ENCODE data around the gene RHBDL1.

The RHBDL1 gene

DNA sequence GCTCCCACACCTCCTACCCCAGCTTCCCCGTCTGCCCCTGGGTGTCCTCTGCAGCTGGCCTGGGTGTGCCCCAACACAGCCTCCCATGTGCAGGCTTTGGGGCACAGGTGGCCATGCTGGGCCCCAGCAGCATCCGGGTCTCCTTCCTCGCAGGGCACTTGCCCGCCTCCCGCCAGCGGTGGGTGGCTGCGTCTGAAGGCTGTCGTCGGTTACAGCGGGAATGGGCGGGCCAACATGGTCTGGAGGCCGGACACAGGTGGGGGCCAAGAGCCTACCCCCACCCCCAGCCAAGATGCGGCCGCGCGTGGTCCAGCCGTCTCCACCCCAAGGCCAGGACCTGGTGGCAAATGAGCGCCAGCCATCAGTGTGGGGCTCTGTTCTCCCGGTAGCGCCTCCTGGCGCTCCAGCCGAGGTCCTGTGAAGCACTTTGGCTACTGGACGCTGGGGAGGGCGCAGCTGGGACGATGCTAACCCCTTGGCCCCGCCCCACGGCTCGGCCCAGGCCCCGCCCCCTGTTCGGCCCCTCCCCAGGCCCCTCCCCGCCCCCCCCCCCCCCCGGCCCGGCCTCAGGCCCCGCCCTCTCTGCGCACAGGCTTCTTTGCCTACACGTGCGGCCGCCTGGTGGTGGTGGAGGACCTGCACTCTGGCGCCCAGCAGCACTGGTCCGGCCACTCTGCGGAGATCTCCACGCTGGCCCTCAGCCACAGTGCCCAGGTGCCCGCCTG is 14.8 kb upstream of the RHBDL1 start:
- Histone ChIP-seq H3K27me3 (ENCODE audit: insufficient read depth, low read length) (no peaks in the 10 kb centered on the region), H3K27ac (ENCODE audit: low read depth, low read length) (0 out of 2 replicates have a peak overlapping the region, but pooled peaks have one; percentile 25), H3K9me3 (ENCODE audit: insufficient read depth, low read depth, low read length) (no peaks in the 10 kb centered on the region), H3K4me3 (ENCODE audit: low read length) (no peak overlapping the region), H3K36me3 (ENCODE audit: insufficient read depth, low read length) (peaks cover 6% of the 10 kb centered on the region), H3K9ac (ENCODE audit: low read depth, low read length) (peak overlapping the region; percentile 38; the same call in 1 of the 2 replicates), H3K4me1 (ENCODE audit: insufficient read depth, low read length) (0 out of 2 replicates have a peak, but pooled peaks cover 3% of the 10 kb centered on the region)
- 28% methylated on average over 32 of the region's 43 CpGs for WGBS

DNA sequence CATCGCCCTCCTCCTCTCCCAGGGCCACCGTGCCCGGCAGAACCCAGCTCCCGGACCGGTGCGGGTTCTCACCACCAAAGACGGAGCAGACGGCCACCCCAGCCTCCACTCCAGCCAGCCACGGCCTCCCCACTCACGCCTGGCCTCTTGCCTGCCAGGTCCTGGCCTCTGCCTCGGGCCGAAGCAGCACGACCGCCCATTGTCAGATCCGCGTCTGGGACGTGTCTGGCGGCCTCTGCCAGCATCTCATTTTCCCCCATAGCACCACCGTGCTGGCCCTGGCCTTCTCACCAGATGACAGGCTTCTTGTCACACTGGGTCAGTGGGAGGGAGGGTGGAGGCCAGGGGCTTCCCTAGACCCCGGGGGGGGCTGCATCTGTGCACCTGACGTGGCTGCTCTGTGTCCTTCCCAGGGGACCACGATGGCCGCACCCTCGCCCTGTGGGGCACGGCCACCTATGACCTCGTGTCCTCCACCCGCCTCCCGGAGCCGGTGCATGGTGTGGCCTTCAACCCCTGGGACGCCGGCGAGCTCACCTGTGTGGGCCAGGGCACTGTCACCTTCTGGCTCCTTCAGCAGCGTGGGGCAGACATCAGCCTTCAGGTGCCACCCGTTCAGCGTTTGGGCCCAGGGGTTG is 14.2 kb upstream of the RHBDL1 start:
- H3K4me1 ChIP-seq (ENCODE audit: insufficient read depth, low read length), result 0 out of 2 replicates have a peak, but pooled peaks cover 3% of the 10 kb centered on the region
- no peaks in the 10 kb centered on the region for H3K9me3 ChIP-seq (ENCODE audit: insufficient read depth, low read depth, low read length)
- H3K27ac ChIP-seq (ENCODE audit: low read depth, low read length), result no peak overlapping the region
- H3K9ac ChIP-seq (ENCODE audit: low read depth, low read length), result peak overlapping the region; percentile 38; the same call in 1 of the 2 replicates
- 81% methylated on average over 35 of the region's 35 CpGs for WGBS
- no peak overlapping the region for H3K4me3 ChIP-seq (ENCODE audit: low read length)
- no peaks in the 10 kb centered on the region for H3K27me3 ChIP-seq (ENCODE audit: insufficient read depth, low read length)
- peaks cover 3% of the 10 kb centered on the region for H3K36me3 ChIP-seq (ENCODE audit: insufficient read depth, low read length)

- 0 out of 2 replicates have a peak, but pooled peaks cover 3% of the 10 kb centered on the region for H3K4me1 ChIP-seq (ENCODE audit: insufficient read depth, low read length)
- H3K27me3 ChIP-seq (ENCODE audit: insufficient read depth, low read length), result no peaks in the 10 kb centered on the region
- H3K9ac ChIP-seq (ENCODE audit: low read depth, low read length), result no peak overlapping the region
- peaks cover 3% of the 10 kb centered on the region for H3K36me3 ChIP-seq (ENCODE audit: insufficient read depth, low read length)
- no peak overlapping the region for H3K27ac ChIP-seq (ENCODE audit: low read depth, low read length)
- no peak overlapping the region for H3K4me3 ChIP-seq (ENCODE audit: low read length)
- 94% methylated on average over 19 of the region's 19 CpGs for WGBS
- no peaks in the 10 kb centered on the region for H3K9me3 ChIP-seq (ENCODE audit: insufficient read depth, low read depth, low read length)
These were observed 13.4 kb upstream of the RHBDL1 start for GRCh38 chr16:662095-662494.

- H3K4me1 ChIP-seq (ENCODE audit: insufficient read depth, low read length), result 0 out of 2 replicates have a peak, but pooled peaks cover 3% of the 10 kb centered on the region
- no peaks in the 10 kb centered on the region for H3K9me3 ChIP-seq (ENCODE audit: insufficient read depth, low read depth, low read length)
- no peak overlapping the region for H3K4me3 ChIP-seq (ENCODE audit: low read length)
- H3K27ac ChIP-seq (ENCODE audit: low read depth, low read length), result no peak overlapping the region
- peaks cover 3% of the 10 kb centered on the region for H3K36me3 ChIP-seq (ENCODE audit: insufficient read depth, low read length)
- 94% methylated on average over 21 of the region's 21 CpGs for WGBS
- no peaks in the 10 kb centered on the region for H3K27me3 ChIP-seq (ENCODE audit: insufficient read depth, low read length)
- H3K9ac ChIP-seq (ENCODE audit: low read depth, low read length), result no peak overlapping the region
These were observed 12.9 kb upstream of the RHBDL1 start for GRCh38 chr16:662597-662996.

DNA sequence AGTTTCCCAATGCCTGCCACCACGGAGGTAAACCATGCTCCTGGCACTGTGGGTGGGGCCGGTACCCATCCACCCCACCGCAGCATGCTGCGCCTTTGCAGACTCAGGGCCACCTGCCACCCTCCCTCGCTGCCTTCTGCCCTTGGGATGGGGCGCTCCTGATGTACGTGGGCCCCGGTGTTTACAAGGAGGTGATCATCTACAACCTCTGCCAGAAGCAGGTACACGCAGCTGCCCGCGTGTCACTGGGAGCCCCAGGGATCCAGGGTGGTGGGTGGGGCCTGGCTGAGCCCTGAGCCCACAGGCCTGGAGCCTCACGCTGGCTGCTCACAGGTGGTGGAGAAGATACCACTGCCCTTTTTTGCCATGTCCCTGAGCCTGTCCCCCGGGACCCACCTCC is 8.9 kb upstream of the RHBDL1 start:
- H3K27ac ChIP-seq (ENCODE audit: low read depth, low read length), result no peak overlapping the region
- 92% methylated on average over 13 of the region's 13 CpGs for WGBS
- H3K9ac ChIP-seq (ENCODE audit: low read depth, low read length), result no peak overlapping the region
- no peaks in the 10 kb centered on the region for H3K9me3 ChIP-seq (ENCODE audit: insufficient read depth, low read depth, low read length)
- H3K4me1 ChIP-seq (ENCODE audit: insufficient read depth, low read length), result no peaks in the 10 kb centered on the region
- no peak overlapping the region for H3K4me3 ChIP-seq (ENCODE audit: low read length)
- no peaks in the 10 kb centered on the region for H3K27me3 ChIP-seq (ENCODE audit: insufficient read depth, low read length)
- peaks cover 24% of the 10 kb centered on the region for H3K36me3 ChIP-seq (ENCODE audit: insufficient read depth, low read length)

- Histone ChIP-seq H3K4me3 (ENCODE audit: low read length) (no peak overlapping the region; the same call in 1 of the 2 replicates), H3K27me3 (ENCODE audit: insufficient read depth, low read length) (no peaks in the 10 kb centered on the region), H3K9ac (ENCODE audit: low read depth, low read length) (no peak overlapping the region), H3K9me3 (ENCODE audit: insufficient read depth, low read depth, low read length) (no peaks in the 10 kb centered on the region), H3K36me3 (ENCODE audit: insufficient read depth, low read length) (peaks cover 30% of the 10 kb centered on the region), H3K27ac (ENCODE audit: low read depth, low read length) (no peak overlapping the region), H3K4me1 (ENCODE audit: insufficient read depth, low read length) (no peaks in the 10 kb centered on the region)
- 90% methylated on average over 22 of the region's 22 CpGs for WGBS
These were observed 8.2 kb upstream of the RHBDL1 start for GRCh38 chr16:667113-667779.

DNA sequence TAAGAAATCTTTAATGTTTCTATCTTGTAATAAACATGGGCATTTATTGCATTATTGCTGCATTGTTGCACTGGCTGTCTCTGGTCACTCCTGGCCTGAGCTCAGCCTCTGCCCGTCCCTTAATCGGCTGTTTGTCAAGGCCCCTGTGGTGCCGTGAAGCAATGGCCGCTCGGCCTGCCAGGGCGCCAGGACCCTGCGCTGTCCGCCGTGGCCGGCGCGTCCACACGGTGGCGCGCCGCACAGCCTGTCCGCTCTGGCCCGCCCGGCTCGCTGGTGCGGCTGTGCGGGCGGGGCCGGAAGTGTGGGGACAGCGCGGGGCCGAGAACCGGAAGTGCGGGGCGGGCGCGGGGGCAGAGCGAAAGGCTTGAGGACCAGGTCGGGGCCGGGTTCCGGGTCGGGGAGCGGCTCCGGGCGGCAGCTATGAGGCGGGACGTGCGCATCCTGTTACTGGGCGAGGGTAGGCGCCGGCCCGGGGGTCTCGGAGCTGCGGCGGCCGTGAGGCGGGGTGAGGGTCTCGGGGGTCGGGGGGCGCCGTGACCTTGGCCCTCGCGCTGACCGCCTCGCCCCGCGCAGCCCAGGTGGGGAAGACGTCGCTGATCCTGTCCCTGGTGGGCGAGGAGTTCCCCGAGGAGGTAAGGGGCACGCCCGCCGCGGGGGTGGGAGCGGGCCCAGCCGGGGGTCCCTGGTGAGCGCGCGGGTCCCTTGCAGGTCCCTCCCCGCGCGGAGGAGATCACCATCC is 7.5 kb upstream of the RHBDL1 start, which contains the start of gene RHOT2:
RHOT2 (plus strand) TSS at position 353 of the 739 bp plus-strand sequence; CDS start at position 421, 68 bp downstream.
- H3K9ac ChIP-seq (ENCODE audit: low read depth, low read length), result peak within 1 kb of the TSS; percentile 86
- H3K4me1 ChIP-seq (ENCODE audit: insufficient read depth, low read length), result no peaks in the 10 kb centered on the region
- H3K9me3 ChIP-seq (ENCODE audit: insufficient read depth, low read depth, low read length), result no peaks in the 10 kb centered on the region
- peak within 1 kb of the TSS; percentile 41; the same call in 1 of the 2 replicates for H3K27ac ChIP-seq (ENCODE audit: low read depth, low read length)
- 2% methylated on average over 78 of the region's 78 CpGs for WGBS
- peak within 1 kb of the TSS; percentile 90 for H3K4me3 ChIP-seq (ENCODE audit: low read length)
- H3K36me3 ChIP-seq (ENCODE audit: insufficient read depth, low read length), result peaks cover 37% of the 10 kb centered on the region
- no peaks in the 10 kb centered on the region for H3K27me3 ChIP-seq (ENCODE audit: insufficient read depth, low read length)

DNA sequence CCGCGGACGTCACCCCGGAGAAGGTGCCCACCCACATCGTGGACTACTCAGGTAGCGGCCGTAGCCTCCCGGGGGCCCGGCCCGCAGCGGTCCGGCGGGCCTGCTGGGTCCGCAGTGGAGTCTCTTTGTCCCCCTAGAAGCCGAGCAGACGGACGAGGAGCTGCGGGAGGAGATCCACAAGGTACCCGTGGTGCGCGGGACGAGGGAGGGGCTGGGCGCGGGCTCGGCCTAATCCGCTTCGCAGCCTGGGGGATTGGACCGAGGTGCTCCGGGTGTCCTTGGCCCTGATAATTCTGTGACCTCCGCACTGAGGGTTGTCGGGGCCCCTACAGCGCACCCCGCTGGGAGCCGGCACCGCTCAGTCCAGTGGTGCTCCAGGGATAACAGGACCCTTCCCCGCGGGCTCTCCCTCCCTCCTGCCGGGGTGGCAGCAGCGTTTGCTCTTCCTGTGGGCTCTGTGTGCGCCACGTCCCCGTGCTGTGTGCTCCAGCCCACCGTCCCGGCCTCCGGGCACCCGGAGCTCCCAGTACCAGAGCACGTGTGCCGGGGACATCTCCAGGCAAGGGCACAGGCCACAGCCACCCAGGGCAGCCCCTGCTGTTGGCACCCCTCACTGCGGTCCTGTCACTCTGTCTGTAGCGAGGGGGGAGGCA is 6.8 kb upstream of the RHBDL1 start:
- 14% methylated on average over 50 of the region's 50 CpGs for WGBS
- Histone ChIP-seq H3K27me3 (ENCODE audit: insufficient read depth, low read length) (no peaks in the 10 kb centered on the region), H3K4me1 (ENCODE audit: insufficient read depth, low read length) (no peaks in the 10 kb centered on the region), H3K36me3 (ENCODE audit: insufficient read depth, low read length) (peaks cover 44% of the 10 kb centered on the region), H3K9ac (ENCODE audit: low read depth, low read length) (peak overlapping the region; percentile 86), H3K4me3 (ENCODE audit: low read length) (peak overlapping the region; percentile 90), H3K9me3 (ENCODE audit: insufficient read depth, low read depth, low read length) (no peaks in the 10 kb centered on the region), H3K27ac (ENCODE audit: low read depth, low read length) (peak overlapping the region; percentile 41; the same call in 1 of the 2 replicates)

- no peak overlapping the region for H3K4me3 ChIP-seq (ENCODE audit: low read length)
- peaks cover 3% of the 10 kb centered on the region; the same call in 1 of the 2 replicates for H3K4me1 ChIP-seq (ENCODE audit: insufficient read depth, low read length)
- no peaks in the 10 kb centered on the region for H3K27me3 ChIP-seq (ENCODE audit: insufficient read depth, low read length)
- WGBS, result 96% methylated on average over 13 of the region's 13 CpGs
- H3K36me3 ChIP-seq (ENCODE audit: insufficient read depth, low read length), result peaks cover 50% of the 10 kb centered on the region
- no peak overlapping the region for H3K27ac ChIP-seq (ENCODE audit: low read depth, low read length)
- H3K9ac ChIP-seq (ENCODE audit: low read depth, low read length), result no peak overlapping the region
- H3K9me3 ChIP-seq (ENCODE audit: insufficient read depth, low read depth, low read length), result no peaks in the 10 kb centered on the region
These were observed 5.8 kb upstream of the RHBDL1 start for GRCh38 chr16:669666-670065.

Data from HUES64 (cell line).